GM23338 (cell line): ENCODE measurements around the gene DMWD.

Experiments used
- CREB1 ChIP-seq: fragments of 250-450 bp; sonication (Bioruptor Pico); IDR thresholded peaks from 2 replicates; pipeline ENCODE4 v1.5.0; 2020; ENCODE audit warnings: low read depth, mild to moderate bottlenecking, moderate library complexity
- TF ChIP-seq, protein P1 (sequence below), 2 experiments: fragments of 200-600 bp in 1 of 2; sonication (generic) in 1 of 2; conservative IDR thresholded peaks; 2 replicates each; pipeline versions ENCODE4 v1.5.1 to v1.6.1; 2016 to 2017; ENCODE audit warnings: antibody characterized with exemption in 2 of 2, low read depth in 2 of 2, mild to moderate bottlenecking in 2 of 2, moderate library complexity in 1 of 2

- TF ChIP-seq, protein P1, sequence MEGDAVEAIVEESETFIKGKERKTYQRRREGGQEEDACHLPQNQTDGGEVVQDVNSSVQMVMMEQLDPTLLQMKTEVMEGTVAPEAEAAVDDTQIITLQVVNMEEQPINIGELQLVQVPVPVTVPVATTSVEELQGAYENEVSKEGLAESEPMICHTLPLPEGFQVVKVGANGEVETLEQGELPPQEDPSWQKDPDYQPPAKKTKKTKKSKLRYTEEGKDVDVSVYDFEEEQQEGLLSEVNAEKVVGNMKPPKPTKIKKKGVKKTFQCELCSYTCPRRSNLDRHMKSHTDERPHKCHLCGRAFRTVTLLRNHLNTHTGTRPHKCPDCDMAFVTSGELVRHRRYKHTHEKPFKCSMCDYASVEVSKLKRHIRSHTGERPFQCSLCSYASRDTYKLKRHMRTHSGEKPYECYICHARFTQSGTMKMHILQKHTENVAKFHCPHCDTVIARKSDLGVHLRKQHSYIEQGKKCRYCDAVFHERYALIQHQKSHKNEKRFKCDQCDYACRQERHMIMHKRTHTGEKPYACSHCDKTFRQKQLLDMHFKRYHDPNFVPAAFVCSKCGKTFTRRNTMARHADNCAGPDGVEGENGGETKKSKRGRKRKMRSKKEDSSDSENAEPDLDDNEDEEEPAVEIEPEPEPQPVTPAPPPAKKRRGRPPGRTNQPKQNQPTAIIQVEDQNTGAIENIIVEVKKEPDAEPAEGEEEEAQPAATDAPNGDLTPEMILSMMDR (conservative IDR thresholded peaks at IDR 0.05; ENCODE audit: low read depth in 2 of 2): peak; percentile 83 to 84
- TF ChIP-seq CREB1 (CRISPR knock-in tag): no peak
Measured at GRCh38 chr19:45779231-45780145, 13.2 kb downstream of the DMWD start.
